GM23338 (cell line): ENCODE results near the gene ARL4A. TPM values are rescaled to one million over a fixed set of nuclear protein-coding genes. Genes with fewer than 3 reads are reported as not detected.

Source experiments
- ATAC-seq: fragments of 200-7000 bp; cut with Tn5 transposase; 3 replicates; pipeline ENCODE4 v1.9.1; 2020
- DNase-seq: peaks from one replicate; pipeline ENCODE4 v3.0.0-alpha.2; 2015; ENCODE audit warnings: low spot score
- H2AFZ ChIP-seq: fragments of 200-600 bp; sonication (generic); 2 replicates; pipeline ENCODE4 v1.8.0; 2016; ENCODE audit warnings: antibody characterized with exemption, mild to moderate bottlenecking, moderate library complexity
- H3F3A ChIP-seq: fragments of 200-600 bp; sonication (generic); replicated peaks from 2 replicates; pipeline ENCODE4 v1.8.0; 2017; ENCODE audit warnings: antibody characterized with exemption, mixed run types, low read depth
- H3K27ac ChIP-seq: fragments of 200-600 bp; sonication (generic); 2 replicates; pipeline ENCODE4 v1.6.1; 2016; ENCODE audit warnings: low read depth
- H3K27me3 ChIP-seq: fragments of 200-600 bp; sonication (generic); 2 replicates; pipeline ENCODE4 v1.8.0; 2016; ENCODE audit warnings: mild to moderate bottlenecking, mixed run types, moderate library complexity; ENCODE audit not compliant: insufficient read depth
- H3K36me3 ChIP-seq: fragments of 200-600 bp; sonication (generic); 2 replicates; pipeline ENCODE4 v1.8.0; 2016; ENCODE audit warnings: mild to moderate bottlenecking; ENCODE audit not compliant: insufficient read depth
- H3K4me1 ChIP-seq: fragments of 200-600 bp; sonication (generic); 2 replicates; pipeline ENCODE4 v1.8.0; 2016; ENCODE audit warnings: mild to moderate bottlenecking, moderate library complexity; ENCODE audit not compliant: insufficient read depth
- H3K4me2 ChIP-seq: fragments of 200-600 bp; sonication (generic); 2 replicates; pipeline ENCODE4 v1.7.1; 2017; ENCODE audit warnings: mixed run types
- H3K4me3 ChIP-seq: fragments of 200-600 bp; sonication (generic); 2 replicates; pipeline ENCODE4 v1.6.1; 2016; ENCODE audit warnings: mixed run types
- H3K79me2 ChIP-seq: fragments of 200-600 bp; sonication (generic); replicated peaks from 2 replicates; pipeline ENCODE4 v1.8.0; 2017; ENCODE audit warnings: mild to moderate bottlenecking; ENCODE audit not compliant: insufficient read depth
- H3K9me2 ChIP-seq: fragments of 200-600 bp; sonication (generic); 2 replicates; pipeline ENCODE4 v1.8.0; 2017; ENCODE audit not compliant: insufficient read depth
- H4K20me1 ChIP-seq: fragments of 200-600 bp; sonication (generic); replicated peaks from 2 replicates; pipeline ENCODE4 v1.8.0; 2017; ENCODE audit warnings: mild to moderate bottlenecking; ENCODE audit not compliant: insufficient read depth
- H3K27ac Mint-ChIP-seq: 2 replicates; pipeline ENCODE4 v1.8.0; 2020; ENCODE audit warnings: inconsistent platforms, mild to moderate bottlenecking, moderate library complexity, mixed read lengths
- H3K27me3 Mint-ChIP-seq: 3 replicates; pipeline ENCODE4 v1.8.0; 2022; ENCODE audit warnings: low read depth, mild to moderate bottlenecking, moderate library complexity, mixed read lengths, inconsistent platforms; ENCODE audit not compliant: insufficient read depth, poor library complexity
- H3K36me3 Mint-ChIP-seq: 3 replicates; pipeline ENCODE4 v1.8.0; 2021; ENCODE audit warnings: low read depth, mild to moderate bottlenecking, inconsistent platforms, moderate library complexity, mixed read lengths
- H3K4me1 Mint-ChIP-seq: 3 replicates; pipeline ENCODE4 v1.8.0; 2020; ENCODE audit warnings: mild to moderate bottlenecking, inconsistent platforms, mixed read lengths
- H3K4me3 Mint-ChIP-seq: 3 replicates; pipeline ENCODE4 v1.8.0; 2021; ENCODE audit warnings: moderate library complexity, mild to moderate bottlenecking, inconsistent platforms, mixed read lengths
- H3K9me3 Mint-ChIP-seq: 3 replicates; pipeline ENCODE4 v1.8.0; 2020; ENCODE audit warnings: moderate library complexity, mild to moderate bottlenecking, inconsistent platforms, mixed read lengths
- CREB1 ChIP-seq: fragments of 250-450 bp; sonication (Bioruptor Pico); IDR thresholded peaks from 2 replicates; pipeline ENCODE4 v1.5.0; 2020; ENCODE audit warnings: low read depth, mild to moderate bottlenecking, moderate library complexity
- ETS1 ChIP-seq: IDR thresholded peaks from 2 replicates; pipeline ENCODE4 v1.6.1; 2016; ENCODE audit warnings: antibody characterized with exemption
- EZH2 ChIP-seq: fragments of 200-600 bp; sonication (generic); IDR thresholded peaks from one replicate; pipeline ENCODE4 v1.8.0; 2017; ENCODE audit warnings: antibody characterized with exemption, mild to moderate bottlenecking, low read depth; ENCODE audit not compliant: unreplicated experiment
- EZH2phosphoT487 ChIP-seq: fragments of 200-600 bp; sonication (generic); IDR thresholded peaks from one replicate; pipeline ENCODE4 v1.8.1; 2018; ENCODE audit warnings: antibody characterized with exemption; ENCODE audit not compliant: unreplicated experiment
- NANOG ChIP-seq: IDR thresholded peaks from 2 replicates; pipeline ENCODE4 v1.6.1; 2016; ENCODE audit warnings: antibody characterized with exemption, borderline replicate concordance
- STAT1 ChIP-seq: IDR thresholded peaks from one replicate; pipeline ENCODE4 v1.6.1; 2016; ENCODE audit warnings: antibody characterized with exemption; ENCODE audit not compliant: unreplicated experiment
- ZNF331 ChIP-seq: fragments of 250-450 bp; sonication (Bioruptor Pico); IDR thresholded peaks from 2 replicates; pipeline ENCODE4 v1.5.0; 2020; ENCODE audit warnings: low read depth, mild to moderate bottlenecking, moderate library complexity
- polyA plus RNA-seq: library from polyadenylated mRNA; unstranded; fragments of >200 nt; fragmentation: Nextera tagmentation; extraction: Ambion mirVana; gene quantifications from 2 replicates; pipeline ENCODE4 v1.2.1, GENCODE V29; 2016
- total RNA-seq: library from RNA; depleted of rRNA; stranded (reverse); fragments of >200 nt; shearing (Covaris generic); gene quantifications from 2 replicates; pipeline ENCODE4 v1.2.3, GENCODE V29; 2014
- TF ChIP-seq, protein P1 (sequence below): fragments of 250-450 bp; sonication (Bioruptor Pico); IDR thresholded peaks from 2 replicates; pipeline ENCODE4 v1.5.0; 2020; ENCODE audit warnings: mild to moderate bottlenecking, moderate library complexity
- TF ChIP-seq, protein P2 (sequence below), 2 experiments: fragments of 200-600 bp in 1 of 2; sonication (generic) in 1 of 2; conservative IDR thresholded peaks; 2 replicates each; pipeline versions ENCODE4 v1.5.1 to v1.6.1; 2016 to 2017; ENCODE audit warnings: antibody characterized with exemption in 2 of 2, low read depth in 2 of 2, mild to moderate bottlenecking in 2 of 2, moderate library complexity in 1 of 2

Gene ARL4A
- total and polyA plus RNA-seq, 2 experiments from 2014 or later: 48.9 to 82.5 TPM

GRCh38 chr7:12729112-12729511, 41.7 kb downstream of the ARL4A start:
- Histone ChIP-seq H3K36me3 (no peaks in the 10 kb centered on the region), H3K4me3 (no peak overlapping the region), H3K27ac (peak overlapping the region; percentile 61), H3K4me2 (peak overlapping the region; percentile 4; the same call in 1 of the 2 replicates), H3K4me1 (peaks cover 29% of the 10 kb centered on the region), H2AFZ (no peak overlapping the region), H4K20me1 (no peaks in the 10 kb centered on the region), H3K9me2 (no peaks in the 10 kb centered on the region), H3F3A (no peaks in the 10 kb centered on the region), H3K79me2 (no peaks in the 10 kb centered on the region), H3K27me3 (no peaks in the 10 kb centered on the region)
- ATAC-seq (peak; percentile 100), DNase-seq (peak; percentile 81)
- H3K4me1 Mint-ChIP-seq: peaks cover 32% of the 10 kb centered on the region
- H3K36me3 Mint-ChIP-seq: no peaks in the 10 kb centered on the region
- TF ChIP-seq CREB1 (CRISPR knock-in tag) (peak; percentile 13; the same call in 1 of the 2 replicates), NANOG (no peak), ETS1 (no peak)
- TF ChIP-seq, protein P1, sequence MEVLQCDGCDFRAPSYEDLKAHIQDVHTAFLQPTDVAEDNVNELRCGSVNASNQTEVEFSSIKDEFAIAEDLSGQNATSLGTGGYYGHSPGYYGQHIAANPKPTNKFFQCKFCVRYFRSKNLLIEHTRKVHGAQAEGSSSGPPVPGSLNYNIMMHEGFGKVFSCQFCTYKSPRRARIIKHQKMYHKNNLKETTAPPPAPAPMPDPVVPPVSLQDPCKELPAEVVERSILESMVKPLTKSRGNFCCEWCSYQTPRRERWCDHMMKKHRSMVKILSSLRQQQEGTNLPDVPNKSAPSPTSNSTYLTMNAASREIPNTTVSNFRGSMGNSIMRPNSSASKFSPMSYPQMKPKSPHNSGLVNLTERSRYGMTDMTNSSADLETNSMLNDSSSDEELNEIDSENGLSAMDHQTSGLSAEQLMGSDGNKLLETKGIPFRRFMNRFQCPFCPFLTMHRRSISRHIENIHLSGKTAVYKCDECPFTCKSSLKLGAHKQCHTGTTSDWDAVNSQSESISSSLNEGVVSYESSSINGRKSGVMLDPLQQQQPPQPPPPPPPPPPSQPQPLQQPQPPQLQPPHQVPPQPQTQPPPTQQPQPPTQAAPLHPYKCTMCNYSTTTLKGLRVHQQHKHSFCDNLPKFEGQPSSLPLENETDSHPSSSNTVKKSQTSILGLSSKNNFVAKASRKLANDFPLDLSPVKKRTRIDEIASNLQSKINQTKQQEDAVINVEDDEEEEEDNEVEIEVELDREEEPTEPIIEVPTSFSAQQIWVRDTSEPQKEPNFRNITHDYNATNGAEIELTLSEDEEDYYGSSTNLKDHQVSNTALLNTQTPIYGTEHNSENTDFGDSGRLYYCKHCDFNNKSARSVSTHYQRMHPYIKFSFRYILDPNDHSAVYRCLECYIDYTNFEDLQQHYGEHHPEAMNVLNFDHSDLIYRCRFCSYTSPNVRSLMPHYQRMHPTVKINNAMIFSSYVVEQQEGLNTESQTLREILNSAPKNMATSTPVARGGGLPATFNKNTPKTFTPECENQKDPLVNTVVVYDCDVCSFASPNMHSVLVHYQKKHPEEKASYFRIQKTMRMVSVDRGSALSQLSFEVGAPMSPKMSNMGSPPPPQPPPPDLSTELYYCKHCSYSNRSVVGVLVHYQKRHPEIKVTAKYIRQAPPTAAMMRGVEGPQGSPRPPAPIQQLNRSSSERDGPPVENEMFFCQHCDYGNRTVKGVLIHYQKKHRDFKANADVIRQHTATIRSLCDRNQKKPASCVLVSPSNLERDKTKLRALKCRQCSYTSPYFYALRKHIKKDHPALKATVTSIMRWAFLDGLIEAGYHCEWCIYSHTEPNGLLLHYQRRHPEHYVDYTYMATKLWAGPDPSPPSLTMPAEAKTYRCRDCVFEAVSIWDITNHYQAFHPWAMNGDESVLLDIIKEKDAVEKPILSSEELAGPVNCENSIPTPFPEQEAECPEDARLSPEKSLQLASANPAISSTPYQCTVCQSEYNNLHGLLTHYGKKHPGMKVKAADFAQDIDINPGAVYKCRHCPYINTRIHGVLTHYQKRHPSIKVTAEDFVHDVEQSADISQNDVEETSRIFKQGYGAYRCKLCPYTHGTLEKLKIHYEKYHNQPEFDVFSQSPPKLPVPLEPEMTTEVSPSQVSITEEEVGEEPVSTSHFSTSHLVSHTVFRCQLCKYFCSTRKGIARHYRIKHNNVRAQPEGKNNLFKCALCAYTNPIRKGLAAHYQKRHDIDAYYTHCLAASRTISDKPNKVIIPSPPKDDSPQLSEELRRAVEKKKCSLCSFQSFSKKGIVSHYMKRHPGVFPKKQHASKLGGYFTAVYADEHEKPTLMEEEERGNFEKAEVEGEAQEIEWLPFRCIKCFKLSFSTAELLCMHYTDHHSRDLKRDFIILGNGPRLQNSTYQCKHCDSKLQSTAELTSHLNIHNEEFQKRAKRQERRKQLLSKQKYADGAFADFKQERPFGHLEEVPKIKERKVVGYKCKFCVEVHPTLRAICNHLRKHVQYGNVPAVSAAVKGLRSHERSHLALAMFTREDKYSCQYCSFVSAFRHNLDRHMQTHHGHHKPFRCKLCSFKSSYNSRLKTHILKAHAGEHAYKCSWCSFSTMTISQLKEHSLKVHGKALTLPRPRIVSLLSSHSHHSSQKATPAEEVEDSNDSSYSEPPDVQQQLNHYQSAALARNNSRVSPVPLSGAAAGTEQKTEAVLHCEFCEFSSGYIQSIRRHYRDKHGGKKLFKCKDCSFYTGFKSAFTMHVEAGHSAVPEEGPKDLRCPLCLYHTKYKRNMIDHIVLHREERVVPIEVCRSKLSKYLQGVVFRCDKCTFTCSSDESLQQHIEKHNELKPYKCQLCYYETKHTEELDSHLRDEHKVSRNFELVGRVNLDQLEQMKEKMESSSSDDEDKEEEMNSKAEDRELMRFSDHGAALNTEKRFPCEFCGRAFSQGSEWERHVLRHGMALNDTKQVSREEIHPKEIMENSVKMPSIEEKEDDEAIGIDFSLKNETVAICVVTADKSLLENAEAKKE (CRISPR knock-in tag): peak; percentile 94
- H3K27ac Mint-ChIP-seq: peak overlapping the region; percentile 95
- H3K4me3 Mint-ChIP-seq: no peak overlapping the region
- peaks cover 5% of the 10 kb centered on the region for H3K27me3 Mint-ChIP-seq
- no peaks in the 10 kb centered on the region; the same call in 2 of the 3 replicates for H3K9me3 Mint-ChIP-seq

GRCh38 chr7:12730523-12730922, 43.1 kb downstream of the ARL4A start:
- ATAC-seq: no peak
- no peaks in the 10 kb centered on the region for H3K79me2 ChIP-seq
- H2AFZ ChIP-seq: no peak overlapping the region
- H3K27me3 Mint-ChIP-seq: peaks cover 5% of the 10 kb centered on the region
- H3F3A ChIP-seq: no peaks in the 10 kb centered on the region
- no peaks in the 10 kb centered on the region for H4K20me1 ChIP-seq
- peaks cover 32% of the 10 kb centered on the region for H3K4me1 Mint-ChIP-seq
- no peaks in the 10 kb centered on the region for H3K9me2 ChIP-seq
- H3K36me3 Mint-ChIP-seq: no peaks in the 10 kb centered on the region
- H3K27me3 ChIP-seq: no peaks in the 10 kb centered on the region
- no peaks in the 10 kb centered on the region; the same call in 2 of the 3 replicates for H3K9me3 Mint-ChIP-seq
- peak overlapping the region; percentile 10; the same call in 1 of the 2 replicates for H3K27ac Mint-ChIP-seq
- no peak for DNase-seq
- H3K4me3 Mint-ChIP-seq: no peak overlapping the region
- no peak overlapping the region for H3K4me2 ChIP-seq
- H3K36me3 ChIP-seq: no peaks in the 10 kb centered on the region
- H3K4me1 ChIP-seq: peaks cover 29% of the 10 kb centered on the region
- H3K27ac ChIP-seq: no peak overlapping the region
- H3K4me3 ChIP-seq: no peak overlapping the region
- TF ChIP-seq ZNF331 (CRISPR knock-in tag) (no peak), STAT1 (no peak), EZH2phosphoT487 (no peak), EZH2 (no peak)
- TF ChIP-seq, protein P2, sequence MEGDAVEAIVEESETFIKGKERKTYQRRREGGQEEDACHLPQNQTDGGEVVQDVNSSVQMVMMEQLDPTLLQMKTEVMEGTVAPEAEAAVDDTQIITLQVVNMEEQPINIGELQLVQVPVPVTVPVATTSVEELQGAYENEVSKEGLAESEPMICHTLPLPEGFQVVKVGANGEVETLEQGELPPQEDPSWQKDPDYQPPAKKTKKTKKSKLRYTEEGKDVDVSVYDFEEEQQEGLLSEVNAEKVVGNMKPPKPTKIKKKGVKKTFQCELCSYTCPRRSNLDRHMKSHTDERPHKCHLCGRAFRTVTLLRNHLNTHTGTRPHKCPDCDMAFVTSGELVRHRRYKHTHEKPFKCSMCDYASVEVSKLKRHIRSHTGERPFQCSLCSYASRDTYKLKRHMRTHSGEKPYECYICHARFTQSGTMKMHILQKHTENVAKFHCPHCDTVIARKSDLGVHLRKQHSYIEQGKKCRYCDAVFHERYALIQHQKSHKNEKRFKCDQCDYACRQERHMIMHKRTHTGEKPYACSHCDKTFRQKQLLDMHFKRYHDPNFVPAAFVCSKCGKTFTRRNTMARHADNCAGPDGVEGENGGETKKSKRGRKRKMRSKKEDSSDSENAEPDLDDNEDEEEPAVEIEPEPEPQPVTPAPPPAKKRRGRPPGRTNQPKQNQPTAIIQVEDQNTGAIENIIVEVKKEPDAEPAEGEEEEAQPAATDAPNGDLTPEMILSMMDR (conservative IDR thresholded peaks at IDR 0.05; ENCODE audit: low read depth in 2 of 2): no peak
